K562 (cell line): ENCODE data around the gene ZSWIM4. TPM values are rescaled to one million over a fixed set of nuclear protein-coding genes. Genes with fewer than 3 reads are reported as not detected.
A peak's percentile ranks its signal among the peaks of the same experiment; 100 is the strongest.

Experiments used
- BHLHE40 ChIP-seq: IDR thresholded peaks from 2 replicates; pipeline ENCODE4 v1.6.1; 2011; ENCODE audit warnings: low read length, improper control_type of control experiment
- CXXC5 ChIP-seq: fragments of 250-450 bp; sonication (Bioruptor Pico); IDR thresholded peaks from 2 replicates; pipeline ENCODE4 v1.8.0; 2022; ENCODE audit warnings: inconsistent platforms, mild to moderate bottlenecking, moderate library complexity
- ETS2 ChIP-seq: IDR thresholded peaks from 2 replicates; pipeline ENCODE4 v1.6.1; 2016; ENCODE audit warnings: borderline replicate concordance, missing genetic modification characterization, mild to moderate bottlenecking, moderate library complexity, missing compliant biosample characterization; ENCODE audit not compliant: poor library complexity, severe bottlenecking
- JUND ChIP-seq, 2 experiments: IDR thresholded peaks; 2 replicates in 1 of 2; 3 replicates in 1 of 2; pipeline ENCODE4 v1.6.1; 2011; ENCODE audit warnings: borderline replicate concordance in 2 of 2, low read depth in 2 of 2, low read length in 2 of 2, improper control_type of control experiment in 1 of 2, missing biosample characterization in 1 of 2, missing genetic modification characterization in 1 of 2, missing genetic modification reagents in 1 of 2
- L3MBTL2 ChIP-seq: fragments of 450-650 bp; IDR thresholded peaks from 2 replicates; pipeline ENCODE4 v1.6.1; 2016; ENCODE audit warnings: mild to moderate bottlenecking, moderate library complexity
- NBN ChIP-seq: fragments of 450-650 bp; IDR thresholded peaks from 2 replicates; pipeline ENCODE4 v1.6.1; 2016; ENCODE audit warnings: low read depth, mild to moderate bottlenecking
- STAT5B ChIP-seq: fragments of 250-450 bp; sonication (Bioruptor Pico); IDR thresholded peaks from 2 replicates; pipeline ENCODE4 v1.8.0; 2021; ENCODE audit warnings: mild to moderate bottlenecking, inconsistent platforms
- TAF1 ChIP-seq: IDR thresholded peaks from 2 replicates; pipeline ENCODE4 v1.6.1; 2011; ENCODE audit warnings: mild to moderate bottlenecking, low read length, moderate library complexity; ENCODE audit not compliant: insufficient read depth, control insufficient read depth, severe bottlenecking; ENCODE audit errors: extremely low read depth
- TEAD4 ChIP-seq, 2 experiments: sonication (generic) in 1 of 2; formaldehyde crosslinking in 1 of 2; IDR thresholded peaks; 2 replicates each; pipeline versions ENCODE4 v1.6.1 to v1.8.0; 2012 to 2022; ENCODE audit warnings: borderline replicate concordance in 1 of 2, inconsistent platforms in 1 of 2, low read length in 1 of 2, mild to moderate bottlenecking in 1 of 2, missing genetic modification reagents in 1 of 2
- polyA plus RNA-seq, 8 experiments: library from polyadenylated mRNA; depleted of rRNA in 4 of 8; stranded (reverse) in 5 of 8; unstranded in 3 of 8; fragments of >200 nt; fragmentation: Nextera tagmentation in 2 of 8; fragmentation: Illumina TruSeq in 1 of 8; extraction: Ambion mirVana in 2 of 8; extraction: Trizol in 1 of 8; gene quantifications; 2 replicates each; pipeline versions ENCODE4 v1.2.1 to v1.2.3, GENCODE V29; 2011 to 2014; ENCODE audit warnings: inconsistent platforms in 1 of 8, missing spikeins in 1 of 8
- total RNA-seq, 7 experiments: library from RNA; depleted of rRNA in 6 of 7; stranded (reverse); fragments of >200 nt in 6 of 7; fragmentation: Illumina TruSeq in 2 of 7; extraction: Trizol in 2 of 7; gene quantifications; 2 replicates each; pipeline versions ENCODE4 v1.2.1 to v1.2.3, GENCODE V29; 2011 to 2021; ENCODE audit warnings: low replicate concordance in 1 of 7
- TF ChIP-seq, protein P1 (sequence below), 2 experiments: IDR thresholded peaks in 1 of 2; conservative IDR thresholded peaks in 1 of 2; 2 replicates each; pipeline ENCODE4 v1.6.1; 2016; ENCODE audit warnings: low read depth in 2 of 2, mild to moderate bottlenecking in 1 of 2, missing compliant biosample characterization in 1 of 2, missing genetic modification characterization in 1 of 2, moderate library complexity in 1 of 2
- TF ChIP-seq, protein P2 (sequence below), 2 experiments: fragments of 450-650 bp in 1 of 2; sonication (generic) in 1 of 2; formaldehyde crosslinking in 1 of 2; IDR thresholded peaks in 1 of 2; conservative IDR thresholded peaks in 1 of 2; 2 replicates each; pipeline versions ENCODE4 v1.6.1 to v1.8.1; 2016 to 2023; ENCODE audit warnings: mild to moderate bottlenecking in 2 of 2, moderate library complexity in 2 of 2, inconsistent platforms in 1 of 2, missing genetic modification reagents in 1 of 2
- TF ChIP-seq, protein P3 (sequence below), 2 experiments: fragments of 450-650 bp in 1 of 2; IDR thresholded peaks; 2 replicates each; pipeline ENCODE4 v1.6.1; 2011 to 2017; ENCODE audit warnings: low read depth in 2 of 2, antibody characterized with exemption in 1 of 2, borderline replicate concordance in 1 of 2, low read length in 1 of 2, mild to moderate bottlenecking in 1 of 2, mixed read lengths in 1 of 2; ENCODE audit not compliant: control insufficient read depth in 1 of 2
- TF ChIP-seq, protein P4 (sequence below): fragments of 450-650 bp; IDR thresholded peaks from 2 replicates; pipeline ENCODE4 v1.6.1; 2014; ENCODE audit warnings: low read depth, mild to moderate bottlenecking, moderate library complexity, borderline replicate concordance
- TF ChIP-seq, protein P5 (sequence below): sonication (generic); formaldehyde crosslinking; IDR thresholded peaks from 2 replicates; pipeline ENCODE4 v1.5.0; 2020; ENCODE audit warnings: missing genetic modification reagents

ZSWIM4 gene
- total and polyA plus RNA-seq, 9 of the 15 experiments (the other 6 are each of a cell fraction or from before 2014, with no cell fraction given) = 0.25 to 3.7 (median 0.79) TPM; not detected in 2

DNA sequence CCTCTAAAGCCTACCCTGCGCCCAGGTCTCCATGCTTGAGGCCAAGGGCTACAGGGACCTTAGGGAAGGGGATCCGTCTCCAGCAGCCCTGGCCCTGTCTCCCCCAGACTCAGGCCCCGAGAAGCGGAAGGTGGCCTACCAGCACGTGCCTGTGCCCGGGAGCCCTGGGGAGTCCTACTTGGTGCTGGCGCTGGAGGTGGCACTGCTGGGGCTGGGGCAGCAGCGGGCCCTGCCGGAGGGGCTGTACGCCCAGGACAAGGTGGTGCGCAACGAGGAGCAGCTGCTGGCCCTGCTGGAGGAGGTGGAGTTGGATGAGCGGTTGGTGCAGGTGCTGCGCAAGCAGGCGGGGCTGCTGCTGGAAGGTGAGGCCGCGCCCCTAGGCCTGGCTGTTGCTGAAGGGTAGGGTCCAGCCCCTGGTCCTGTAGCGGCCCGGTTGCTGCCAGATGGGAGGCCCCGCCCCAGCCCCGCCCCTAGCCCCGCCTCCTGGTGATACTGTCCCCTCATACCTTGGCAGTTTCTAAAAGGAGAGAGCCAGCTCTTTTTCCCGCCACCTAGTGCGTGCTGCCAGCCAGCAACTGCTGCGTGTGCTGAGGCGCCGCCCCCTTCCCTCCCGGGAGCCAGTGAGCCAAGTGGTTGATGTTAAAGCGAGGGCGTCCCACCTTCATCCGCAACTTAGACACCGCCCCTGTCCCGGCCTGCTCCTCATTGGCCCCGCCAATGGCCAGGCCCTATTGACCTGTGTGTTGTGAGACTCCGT is 22.6 kb downstream of the ZSWIM4 start (continued):
- TF ChIP-seq CXXC5 (peak; percentile 34; the same call in 1 of the 2 replicates), NBN (no peak), ETS2 (no peak), TEAD4 (IDR thresholded peaks at IDR 0.05; ENCODE audit: low read length) (no peak), TEAD4 (CRISPR knock-in tag; IDR thresholded peaks at IDR 0.05; ENCODE audit: borderline replicate concordance) (no peak), STAT5B (CRISPR knock-in tag) (no peak), TAF1 (no peak), L3MBTL2 (peak; percentile 42; the same call in 1 of the 2 replicates), JUND (IDR thresholded peaks at IDR 0.05; ENCODE audit: borderline replicate concordance, low read depth, low read length) (no peak), JUND (tag; IDR thresholded peaks at IDR 0.05; ENCODE audit: borderline replicate concordance, low read depth, low read length) (no peak), BHLHE40 (peak; percentile 73)
- TF ChIP-seq, protein P1, sequence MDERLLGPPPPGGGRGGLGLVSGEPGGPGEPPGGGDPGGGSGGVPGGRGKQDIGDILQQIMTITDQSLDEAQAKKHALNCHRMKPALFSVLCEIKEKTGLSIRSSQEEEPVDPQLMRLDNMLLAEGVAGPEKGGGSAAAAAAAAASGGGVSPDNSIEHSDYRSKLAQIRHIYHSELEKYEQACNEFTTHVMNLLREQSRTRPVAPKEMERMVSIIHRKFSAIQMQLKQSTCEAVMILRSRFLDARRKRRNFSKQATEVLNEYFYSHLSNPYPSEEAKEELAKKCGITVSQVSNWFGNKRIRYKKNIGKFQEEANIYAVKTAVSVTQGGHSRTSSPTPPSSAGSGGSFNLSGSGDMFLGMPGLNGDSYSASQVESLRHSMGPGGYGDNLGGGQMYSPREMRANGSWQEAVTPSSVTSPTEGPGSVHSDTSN (CRISPR knock-in tag; IDR thresholded peaks at IDR 0.05; ENCODE audit: low read depth) = no peak
- TF ChIP-seq, protein P1 (tag; conservative IDR thresholded peaks at IDR 0.05; ENCODE audit: low read depth) = no peak
- TF ChIP-seq, protein P2, sequence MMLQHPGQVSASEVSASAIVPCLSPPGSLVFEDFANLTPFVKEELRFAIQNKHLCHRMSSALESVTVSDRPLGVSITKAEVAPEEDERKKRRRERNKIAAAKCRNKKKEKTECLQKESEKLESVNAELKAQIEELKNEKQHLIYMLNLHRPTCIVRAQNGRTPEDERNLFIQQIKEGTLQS (IDR thresholded peaks at IDR 0.05) = no peak
- TF ChIP-seq, protein P2 (CRISPR knock-in tag; conservative IDR thresholded peaks at IDR 0.05) = no peak
- TF ChIP-seq, protein P3, sequence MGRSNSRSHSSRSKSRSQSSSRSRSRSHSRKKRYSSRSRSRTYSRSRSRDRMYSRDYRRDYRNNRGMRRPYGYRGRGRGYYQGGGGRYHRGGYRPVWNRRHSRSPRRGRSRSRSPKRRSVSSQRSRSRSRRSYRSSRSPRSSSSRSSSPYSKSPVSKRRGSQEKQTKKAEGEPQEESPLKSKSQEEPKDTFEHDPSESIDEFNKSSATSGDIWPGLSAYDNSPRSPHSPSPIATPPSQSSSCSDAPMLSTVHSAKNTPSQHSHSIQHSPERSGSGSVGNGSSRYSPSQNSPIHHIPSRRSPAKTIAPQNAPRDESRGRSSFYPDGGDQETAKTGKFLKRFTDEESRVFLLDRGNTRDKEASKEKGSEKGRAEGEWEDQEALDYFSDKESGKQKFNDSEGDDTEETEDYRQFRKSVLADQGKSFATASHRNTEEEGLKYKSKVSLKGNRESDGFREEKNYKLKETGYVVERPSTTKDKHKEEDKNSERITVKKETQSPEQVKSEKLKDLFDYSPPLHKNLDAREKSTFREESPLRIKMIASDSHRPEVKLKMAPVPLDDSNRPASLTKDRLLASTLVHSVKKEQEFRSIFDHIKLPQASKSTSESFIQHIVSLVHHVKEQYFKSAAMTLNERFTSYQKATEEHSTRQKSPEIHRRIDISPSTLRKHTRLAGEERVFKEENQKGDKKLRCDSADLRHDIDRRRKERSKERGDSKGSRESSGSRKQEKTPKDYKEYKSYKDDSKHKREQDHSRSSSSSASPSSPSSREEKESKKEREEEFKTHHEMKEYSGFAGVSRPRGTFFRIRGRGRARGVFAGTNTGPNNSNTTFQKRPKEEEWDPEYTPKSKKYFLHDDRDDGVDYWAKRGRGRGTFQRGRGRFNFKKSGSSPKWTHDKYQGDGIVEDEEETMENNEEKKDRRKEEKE (IDR thresholded peaks at IDR 0.05; ENCODE audit: borderline replicate concordance in 1 of 2, control insufficient read depth in 1 of 2, low read depth in 2 of 2, low read length in 1 of 2) = no peak
- TF ChIP-seq, protein P4, sequence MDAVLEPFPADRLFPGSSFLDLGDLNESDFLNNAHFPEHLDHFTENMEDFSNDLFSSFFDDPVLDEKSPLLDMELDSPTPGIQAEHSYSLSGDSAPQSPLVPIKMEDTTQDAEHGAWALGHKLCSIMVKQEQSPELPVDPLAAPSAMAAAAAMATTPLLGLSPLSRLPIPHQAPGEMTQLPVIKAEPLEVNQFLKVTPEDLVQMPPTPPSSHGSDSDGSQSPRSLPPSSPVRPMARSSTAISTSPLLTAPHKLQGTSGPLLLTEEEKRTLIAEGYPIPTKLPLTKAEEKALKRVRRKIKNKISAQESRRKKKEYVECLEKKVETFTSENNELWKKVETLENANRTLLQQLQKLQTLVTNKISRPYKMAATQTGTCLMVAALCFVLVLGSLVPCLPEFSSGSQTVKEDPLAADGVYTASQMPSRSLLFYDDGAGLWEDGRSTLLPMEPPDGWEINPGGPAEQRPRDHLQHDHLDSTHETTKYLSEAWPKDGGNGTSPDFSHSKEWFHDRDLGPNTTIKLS = no peak
- TF ChIP-seq, protein P5, sequence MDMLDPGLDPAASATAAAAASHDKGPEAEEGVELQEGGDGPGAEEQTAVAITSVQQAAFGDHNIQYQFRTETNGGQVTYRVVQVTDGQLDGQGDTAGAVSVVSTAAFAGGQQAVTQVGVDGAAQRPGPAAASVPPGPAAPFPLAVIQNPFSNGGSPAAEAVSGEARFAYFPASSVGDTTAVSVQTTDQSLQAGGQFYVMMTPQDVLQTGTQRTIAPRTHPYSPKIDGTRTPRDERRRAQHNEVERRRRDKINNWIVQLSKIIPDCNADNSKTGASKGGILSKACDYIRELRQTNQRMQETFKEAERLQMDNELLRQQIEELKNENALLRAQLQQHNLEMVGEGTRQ = no peak
